Measurements from ENCODE around the gene LCE1B. TPM values are rescaled to one million over a fixed set of nuclear protein-coding genes. Genes with fewer than 3 reads are reported as not detected.

The LCE1B gene
- total RNA-seq, 3 donors from 2014 or later, result not detected

GRCh38 chr1:152777510-152778137 is 34.1 kb upstream of the LCE1B start:
- Histone ChIP-seq H3K36me3 (peaks cover 3% of the 10 kb centered on the region), H3K9me3 (no peaks in the 10 kb centered on the region), H3K4me3 (no peak overlapping the region), H3K4me1 (no peaks in the 10 kb centered on the region), H3K27me3 (no peaks in the 10 kb centered on the region), H3K27ac (no peak overlapping the region)
- no peak for TF ChIP-seq POLR2AphosphoS5 (IDR thresholded peaks at IDR 0.05)
- DNase-seq (ENCODE audit: low spot score in 2 of 2), result no peak
- intact Hi-C loops (cut with DNase I; ENCODE audit: low total_unique reads), result no loop called here

DNA sequence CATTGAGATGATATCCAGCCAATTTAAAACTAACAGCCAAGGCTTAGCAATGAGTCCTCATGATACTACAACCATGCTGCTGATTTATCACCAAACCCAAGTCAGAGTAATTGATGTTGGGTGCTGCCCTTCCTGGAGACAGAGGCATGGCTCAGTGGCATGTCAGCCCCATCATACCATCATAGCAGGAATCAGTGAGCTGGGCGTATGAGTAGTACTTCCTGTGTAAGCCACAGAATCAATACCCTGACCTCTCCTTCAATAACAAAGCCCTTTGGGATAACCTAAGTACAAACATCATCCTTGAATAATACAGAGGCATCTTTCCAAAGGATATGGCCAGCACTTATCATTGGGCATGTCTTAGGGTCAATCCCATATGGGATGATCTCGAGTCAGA is 28.7 kb upstream of the LCE1B start:
- Histone ChIP-seq H3K4me1 (no peaks in the 10 kb centered on the region), H3K4me3 (no peak overlapping the region), H3K9me3 (no peaks in the 10 kb centered on the region), H3K36me3 (peaks cover 3% of the 10 kb centered on the region), H3K27ac (no peak overlapping the region), H3K27me3 (peaks cover 0 to 4% of the 10 kb centered on the region in 2 donors)
- TF ChIP-seq, protein P1, sequence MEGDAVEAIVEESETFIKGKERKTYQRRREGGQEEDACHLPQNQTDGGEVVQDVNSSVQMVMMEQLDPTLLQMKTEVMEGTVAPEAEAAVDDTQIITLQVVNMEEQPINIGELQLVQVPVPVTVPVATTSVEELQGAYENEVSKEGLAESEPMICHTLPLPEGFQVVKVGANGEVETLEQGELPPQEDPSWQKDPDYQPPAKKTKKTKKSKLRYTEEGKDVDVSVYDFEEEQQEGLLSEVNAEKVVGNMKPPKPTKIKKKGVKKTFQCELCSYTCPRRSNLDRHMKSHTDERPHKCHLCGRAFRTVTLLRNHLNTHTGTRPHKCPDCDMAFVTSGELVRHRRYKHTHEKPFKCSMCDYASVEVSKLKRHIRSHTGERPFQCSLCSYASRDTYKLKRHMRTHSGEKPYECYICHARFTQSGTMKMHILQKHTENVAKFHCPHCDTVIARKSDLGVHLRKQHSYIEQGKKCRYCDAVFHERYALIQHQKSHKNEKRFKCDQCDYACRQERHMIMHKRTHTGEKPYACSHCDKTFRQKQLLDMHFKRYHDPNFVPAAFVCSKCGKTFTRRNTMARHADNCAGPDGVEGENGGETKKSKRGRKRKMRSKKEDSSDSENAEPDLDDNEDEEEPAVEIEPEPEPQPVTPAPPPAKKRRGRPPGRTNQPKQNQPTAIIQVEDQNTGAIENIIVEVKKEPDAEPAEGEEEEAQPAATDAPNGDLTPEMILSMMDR (IDR thresholded peaks at IDR 0.05), result no peak
- intact Hi-C loops (cut with DNase I; ENCODE audit: low total_unique reads), result no loop called here
- no peak for DNase-seq (ENCODE audit: low spot score in 2 of 2)

DNA sequence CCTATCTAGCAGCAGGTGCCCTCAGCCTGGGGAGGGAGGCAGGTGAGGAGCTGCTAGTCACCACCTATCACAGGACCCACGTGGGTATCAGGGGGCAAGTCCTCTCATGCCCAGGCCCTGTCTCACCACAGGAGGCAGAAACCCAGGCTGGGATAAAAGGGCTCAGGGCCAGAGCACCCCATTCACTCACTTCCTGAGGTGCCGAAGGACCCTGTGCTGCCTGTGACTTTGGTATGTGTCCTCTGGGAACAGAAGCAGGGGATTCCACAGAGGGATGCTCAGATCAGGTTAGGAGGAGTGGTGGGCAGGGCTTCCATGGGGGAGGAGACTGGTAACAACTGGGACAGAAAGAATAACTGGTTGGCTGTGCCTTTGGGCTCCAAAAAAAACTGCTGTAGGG is 25.7 kb upstream of the LCE1B start, which contains the start of gene LCE1E:
Gene LCE1E, plus strand, starts transcription at position 181 of the 400 bp plus-strand sequence. CDS start 1,043 bp downstream, outside the sequence.
- no peaks in the 10 kb centered on the region for H3K36me3 ChIP-seq
- no peak for DNase-seq (ENCODE audit: low spot score in 2 of 2)
- peaks cover 0 to 4% of the 10 kb centered on the region in 2 donors for H3K27me3 ChIP-seq
- intact Hi-C loops (cut with DNase I; ENCODE audit: low total_unique reads), result no loop called here
- H3K4me1 ChIP-seq, result no peaks in the 10 kb centered on the region
- no peak within 1 kb of the TSS for H3K4me3 ChIP-seq
- no peak for TF ChIP-seq POLR2AphosphoS5 (IDR thresholded peaks at IDR 0.05)
- no peak for TF ChIP-seq POLR2A (IDR thresholded peaks at IDR 0.05)
- TF ChIP-seq, protein P1 (IDR thresholded peaks at IDR 0.05), result no peak
- no peak within 1 kb of the TSS for H3K27ac ChIP-seq
- no peaks in the 10 kb centered on the region for H3K9me3 ChIP-seq

GRCh38 chr1:152795686-152796085 is 16.1 kb upstream of the LCE1B start:
- Histone ChIP-seq H3K9me3 (no peaks in the 10 kb centered on the region), H3K27me3 (no peaks in the 10 kb centered on the region), H3K36me3 (no peaks in the 10 kb centered on the region), H3K4me1 (no peaks in the 10 kb centered on the region), H3K4me3 (no peak overlapping the region), H3K27ac (no peak overlapping the region)
- no peak for DNase-seq (ENCODE audit: low spot score in 2 of 2)
- TF ChIP-seq POLR2A (IDR thresholded peaks at IDR 0.05) (no peak), POLR2AphosphoS5 (IDR thresholded peaks at IDR 0.05) (no peak)
- TF ChIP-seq, protein P1 (IDR thresholded peaks at IDR 0.05), result no peak
- intact Hi-C loops (cut with DNase I; ENCODE audit: low total_unique reads), result no loop called here

DNA sequence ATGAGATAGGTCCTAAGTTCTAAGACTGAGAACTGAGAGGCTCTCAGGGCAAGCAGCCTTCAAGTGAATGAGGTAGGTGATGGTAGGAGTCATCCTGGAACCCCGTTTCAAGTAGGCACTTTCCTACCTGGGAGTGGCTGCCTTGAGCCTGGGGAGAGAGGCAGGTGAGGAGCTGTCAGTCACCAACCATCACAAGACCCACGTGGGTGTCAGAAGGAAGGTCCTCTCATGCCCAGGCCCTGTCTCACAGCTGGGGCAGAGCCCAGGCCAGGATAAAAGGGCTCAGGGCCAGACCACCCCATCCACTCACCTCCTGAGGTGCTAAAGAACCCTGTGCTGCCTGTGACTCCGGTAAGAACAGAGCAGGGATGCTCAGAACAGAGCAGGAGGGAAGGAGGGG is 15.3 kb upstream of the LCE1B start, which contains the start of gene LCE1D:
Gene LCE1D, plus strand, starts transcription at position 301 of the 400 bp plus-strand sequence. CDS start 1,074 bp downstream, outside the sequence.
- TF ChIP-seq POLR2AphosphoS5 (IDR thresholded peaks at IDR 0.05) (no peak), POLR2A (IDR thresholded peaks at IDR 0.05) (no peak)
- TF ChIP-seq, protein P1 (IDR thresholded peaks at IDR 0.05), result no peak
- Histone ChIP-seq H3K4me3 (no peak within 1 kb of the TSS), H3K9me3 (no peaks in the 10 kb centered on the region), H3K27me3 (no peaks in the 10 kb centered on the region), H3K4me1 (no peaks in the 10 kb centered on the region), H3K27ac (no peak within 1 kb of the TSS), H3K36me3 (no peaks in the 10 kb centered on the region)
- DNase-seq (ENCODE audit: low spot score in 2 of 2), result no peak
- intact Hi-C loops (cut with DNase I; ENCODE audit: low total_unique reads), result no loop called here

All from breast epithelium (tissue), 4 donors.